Keratinocyte (primary cell): ENCODE data around the gene SWAP70. TPM values are rescaled to one million over a fixed set of nuclear protein-coding genes. Genes with fewer than 3 reads are reported as not detected.

Experiments
- DNase-seq: peaks from one replicate; pipeline ENCODE4 v3.0.0-alpha.2; 2011; ENCODE audit warnings: low read depth, missing footprints, low spot score
- FAIRE-seq: peaks from 2 replicates; lab custom pipeline; 2011; peaks lifted over from hg19 to GRCh38; lab: Jason Lieb, UNC
- H2AFZ ChIP-seq: 2 replicates; pipeline ENCODE4 v1.6.0; 2012; ENCODE audit warnings: low read length, control low read depth, inconsistent platforms; ENCODE audit not compliant: control insufficient read depth
- H3K27ac ChIP-seq: 2 replicates; pipeline ENCODE4 v1.5.1; 2011; ENCODE audit warnings: low read length; ENCODE audit not compliant: control insufficient read depth, insufficient read depth
- H3K27me3 ChIP-seq: 3 replicates; pipeline ENCODE4 v1.6.0; 2011; ENCODE audit warnings: low read length; ENCODE audit not compliant: control insufficient read depth, insufficient read depth; ENCODE audit errors: extremely low read depth
- H3K36me3 ChIP-seq, 2 experiments: 2 replicates in 1 of 2; 3 replicates in 1 of 2; pipeline ENCODE4 v1.5.1; 2011; ENCODE audit warnings: low read length in 2 of 2, mild to moderate bottlenecking in 1 of 2; ENCODE audit not compliant: control insufficient read depth in 2 of 2, insufficient read depth in 2 of 2; ENCODE audit errors: extremely low read depth in 1 of 2
- H3K4me1 ChIP-seq: 3 replicates; pipeline ENCODE4 v1.5.1; 2011; ENCODE audit warnings: low read length; ENCODE audit not compliant: control insufficient read depth, insufficient read depth; ENCODE audit errors: extremely low read depth
- H3K4me2 ChIP-seq: 3 replicates; pipeline ENCODE4 v1.6.0; 2011; ENCODE audit warnings: low read depth, low read length; ENCODE audit not compliant: control insufficient read depth, insufficient read depth; ENCODE audit errors: extremely low read depth
- H3K4me3 ChIP-seq, 3 experiments: fragments of 200-600 bp in 1 of 3; sonication (generic) in 1 of 3; 2 replicates in 2 of 3; 3 replicates in 1 of 3; pipeline ENCODE4 v1.5.1; 2011 to 2016; ENCODE audit warnings: low read length in 3 of 3, mild to moderate bottlenecking in 3 of 3, control low read depth in 2 of 3, inconsistent platforms in 1 of 3, low read depth in 1 of 3, mixed read lengths in 1 of 3, mixed run types in 1 of 3, moderate library complexity in 1 of 3; ENCODE audit not compliant: control insufficient read depth in 2 of 3, insufficient read depth in 2 of 3; ENCODE audit errors: extremely low read depth in 1 of 3
- H3K79me2 ChIP-seq: 2 replicates; pipeline ENCODE4 v1.6.0; 2012; ENCODE audit warnings: low read length; ENCODE audit not compliant: control insufficient read depth, insufficient read depth
- H3K9ac ChIP-seq: 3 replicates; pipeline ENCODE4 v1.6.0; 2011; ENCODE audit warnings: low read length; ENCODE audit not compliant: control insufficient read depth, insufficient read depth; ENCODE audit errors: extremely low read depth
- H3K9me1 ChIP-seq: 3 replicates; pipeline ENCODE4 v1.6.0; 2011; ENCODE audit warnings: low read length; ENCODE audit not compliant: control insufficient read depth, insufficient read depth; ENCODE audit errors: extremely low read depth
- H3K9me3 ChIP-seq: 2 replicates; pipeline ENCODE4 v1.5.1; 2012; ENCODE audit warnings: low read depth, low read length; ENCODE audit not compliant: control insufficient read depth
- H4K20me1 ChIP-seq: 3 replicates; pipeline ENCODE4 v1.6.0; 2011; ENCODE audit warnings: low read length; ENCODE audit not compliant: control insufficient read depth, insufficient read depth; ENCODE audit errors: extremely low read depth
- EZH2 ChIP-seq: IDR thresholded peaks from one replicate; pipeline ENCODE4 v1.6.1; 2012; ENCODE audit warnings: inconsistent platforms, mild to moderate bottlenecking, low read length, moderate library complexity
- dilution Hi-C: fragments of 300-500 bp; cut with MboI; formaldehyde crosslinking; loops from one replicate; pipeline ENCODE4 v1.7.0; 2020; ENCODE audit warnings: low sequenced_read_pairs; ENCODE audit not compliant: extremely low pct_ligation_motif_present
- polyA plus RNA-seq, 5 experiments: library from polyadenylated mRNA; depleted of rRNA in 3 of 5; stranded (reverse) in 3 of 5; stranded (forward) in 1 of 5; unstranded in 1 of 5; fragments of >200 nt; gene quantifications; 1 replicate in 1 of 5; 2 replicates in 3 of 5; 3 replicates in 1 of 5; pipeline versions ENCODE4 v1.2.1 to v1.2.3, GENCODE V29; 2011 to 2012; ENCODE audit warnings: missing spikeins in 2 of 5, low read depth in 1 of 5, low replicate concordance in 1 of 5
- TF ChIP-seq, protein P1 (sequence below), 3 experiments: IDR thresholded peaks in 1 of 3; conservative IDR thresholded peaks in 1 of 3; optimal IDR thresholded peaks in 1 of 3; 2 replicates in 2 of 3; 3 replicates in 1 of 3; pipeline versions ENCODE3 to v1.5.1; 2011; ENCODE audit warnings: low read length in 3 of 3, mild to moderate bottlenecking in 3 of 3, moderate library complexity in 2 of 3, control low read depth in 1 of 3, inconsistent platforms in 1 of 3; ENCODE audit not compliant: insufficient read depth in 2 of 3; ENCODE audit errors: extremely low read depth in 1 of 3

The SWAP70 gene
- polyA plus RNA-seq, 1 donor (not counting 4 experiments of a cell fraction or from before 2014, with no cell fraction given): 28.5 TPM

- no peak for TF ChIP-seq EZH2
- TF ChIP-seq, protein P1, sequence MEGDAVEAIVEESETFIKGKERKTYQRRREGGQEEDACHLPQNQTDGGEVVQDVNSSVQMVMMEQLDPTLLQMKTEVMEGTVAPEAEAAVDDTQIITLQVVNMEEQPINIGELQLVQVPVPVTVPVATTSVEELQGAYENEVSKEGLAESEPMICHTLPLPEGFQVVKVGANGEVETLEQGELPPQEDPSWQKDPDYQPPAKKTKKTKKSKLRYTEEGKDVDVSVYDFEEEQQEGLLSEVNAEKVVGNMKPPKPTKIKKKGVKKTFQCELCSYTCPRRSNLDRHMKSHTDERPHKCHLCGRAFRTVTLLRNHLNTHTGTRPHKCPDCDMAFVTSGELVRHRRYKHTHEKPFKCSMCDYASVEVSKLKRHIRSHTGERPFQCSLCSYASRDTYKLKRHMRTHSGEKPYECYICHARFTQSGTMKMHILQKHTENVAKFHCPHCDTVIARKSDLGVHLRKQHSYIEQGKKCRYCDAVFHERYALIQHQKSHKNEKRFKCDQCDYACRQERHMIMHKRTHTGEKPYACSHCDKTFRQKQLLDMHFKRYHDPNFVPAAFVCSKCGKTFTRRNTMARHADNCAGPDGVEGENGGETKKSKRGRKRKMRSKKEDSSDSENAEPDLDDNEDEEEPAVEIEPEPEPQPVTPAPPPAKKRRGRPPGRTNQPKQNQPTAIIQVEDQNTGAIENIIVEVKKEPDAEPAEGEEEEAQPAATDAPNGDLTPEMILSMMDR (optimal IDR thresholded peaks at IDR 0.05 in 1 of 3, IDR thresholded peaks at IDR 0.05 in 1 of 3, conservative IDR thresholded peaks at IDR 0.05 in 1 of 3; ENCODE audit: extremely low read depth in 1 of 3, insufficient read depth in 2 of 3, low read length in 3 of 3): no peak
- Histone ChIP-seq H3K36me3 (no peaks in the 10 kb centered on the region), H3K9me1 (peaks cover 2% of the 10 kb centered on the region), H3K4me3 (no peak overlapping the region), H4K20me1 (no peaks in the 10 kb centered on the region), H2AFZ (no peak overlapping the region), H3K27ac (no peak overlapping the region), H3K4me1 (peaks cover 43% of the 10 kb centered on the region), H3K79me2 (no peaks in the 10 kb centered on the region), H3K27me3 (no peaks in the 10 kb centered on the region), H3K4me2 (no peak overlapping the region), H3K9me3 (no peaks in the 10 kb centered on the region), H3K9ac (no peak overlapping the region)
- dilution Hi-C loops: no loop called here
- no peak for FAIRE-seq
- no peak for DNase-seq
These were observed 98.7 kb downstream of the SWAP70 start for GRCh38 chr11:9762531-9762930.

GRCh38 chr11:9763301-9763700, 99.4 kb downstream of the SWAP70 start:
- Histone ChIP-seq H3K9ac (no peak overlapping the region), H3K4me3 (no peak overlapping the region), H3K27me3 (no peaks in the 10 kb centered on the region), H3K4me2 (no peak overlapping the region), H3K27ac (no peak overlapping the region), H3K9me1 (peaks cover 2% of the 10 kb centered on the region), H4K20me1 (no peaks in the 10 kb centered on the region), H3K9me3 (no peaks in the 10 kb centered on the region), H3K79me2 (no peaks in the 10 kb centered on the region), H3K4me1 (peaks cover 38% of the 10 kb centered on the region), H3K36me3 (no peaks in the 10 kb centered on the region), H2AFZ (no peak overlapping the region)
- TF ChIP-seq EZH2: no peak
- TF ChIP-seq, protein P1 (optimal IDR thresholded peaks at IDR 0.05 in 1 of 3, IDR thresholded peaks at IDR 0.05 in 1 of 3, conservative IDR thresholded peaks at IDR 0.05 in 1 of 3; ENCODE audit: extremely low read depth in 1 of 3, insufficient read depth in 2 of 3, low read length in 3 of 3): no peak
- DNase-seq (no peak), FAIRE-seq (no peak)
- dilution Hi-C loops: no loop called here
